PC-9 (cell line): Measurements from ENCODE around the gene PALM.

Source experiments
- CTCF ChIP-seq: fragments of 200-600 bp; sonication (generic); conservative IDR thresholded peaks from 2 replicates; pipeline ENCODE4 v1.6.1; 2017; ENCODE audit warnings: mixed run types, antibody characterized with exemption, mild to moderate bottlenecking, moderate library complexity
- EZH2 ChIP-seq: fragments of 200-600 bp; sonication (generic); IDR thresholded peaks from 2 replicates; pipeline ENCODE4 v1.8.0; 2017; ENCODE audit warnings: antibody characterized with exemption, low read depth

- TF ChIP-seq CTCF (no peak), EZH2 (no peak)
Measured at GRCh38 chr19:778910-779653, 70.3 kb downstream of the PALM start.
